ENCODE data around the gene UBR4. TPM values are rescaled to one million over a fixed set of nuclear protein-coding genes. Genes with fewer than 3 reads are reported as not detected.

The UBR4 gene
- total and polyA plus RNA-seq, 2 experiments from 2014 or later: 140 to 175 TPM

GRCh38 chr1:19160831-19161230 is 49.2 kb downstream of the UBR4 start:
- no peak overlapping the region for H3K4me3 ChIP-seq
- no peak overlapping the region for H3K4me2 ChIP-seq
- H4K20me1 ChIP-seq (ENCODE audit: insufficient read depth, poor library complexity, severe bottlenecking): no peaks in the 10 kb centered on the region
- no peaks in the 10 kb centered on the region for H3K9me3 ChIP-seq (ENCODE audit: low read depth)
- no peaks in the 10 kb centered on the region for H3K9me2 ChIP-seq (replicated peaks; ENCODE audit: insufficient read depth)
- no peak for DNase-seq (ENCODE audit: low spot score)
- H2AFZ ChIP-seq: no peak overlapping the region
- peaks cover 8% of the 10 kb centered on the region for H3K36me3 ChIP-seq (replicated peaks; ENCODE audit: insufficient read depth, low read depth)
- no peaks in the 10 kb centered on the region for H3K27me3 ChIP-seq
- H3K27ac ChIP-seq: no peak overlapping the region
- H3K4me1 ChIP-seq (ENCODE audit: insufficient read depth): no peaks in the 10 kb centered on the region
- H3K79me2 ChIP-seq: peaks cover 5% of the 10 kb centered on the region
- WGBS (ENCODE audit: low lambda C conversion rate, missing lambda C conversion rate): 96% methylated on average over 7 of the region's 7 CpGs
- TF ChIP-seq CTCF (IDR thresholded peaks at IDR 0.05; ENCODE audit: poor library complexity): no peak
- no peak for TF ChIP-seq EZH2phosphoT487 (IDR thresholded peaks at IDR 0.05; ENCODE audit: low read depth, severe bottlenecking, unreplicated experiment)
- no peak for TF ChIP-seq EZH2 (IDR thresholded peaks at IDR 0.05; ENCODE audit: borderline replicate concordance)

- Histone ChIP-seq H4K20me1 (ENCODE audit: insufficient read depth, poor library complexity, severe bottlenecking) (peaks cover 2% of the 10 kb centered on the region), H2AFZ (no peak overlapping the region), H3K4me2 (no peak overlapping the region), H3K4me3 (no peak overlapping the region), H3K4me1 (ENCODE audit: insufficient read depth) (no peaks in the 10 kb centered on the region), H3K79me2 (no peaks in the 10 kb centered on the region), H3K27me3 (no peaks in the 10 kb centered on the region), H3K36me3 (replicated peaks; ENCODE audit: insufficient read depth, low read depth) (peaks cover 5% of the 10 kb centered on the region), H3K9me3 (ENCODE audit: low read depth) (no peaks in the 10 kb centered on the region), H3K27ac (no peak overlapping the region), H3K9me2 (replicated peaks; ENCODE audit: insufficient read depth) (no peaks in the 10 kb centered on the region)
- TF ChIP-seq CTCF (IDR thresholded peaks at IDR 0.05; ENCODE audit: poor library complexity) (no peak), EZH2 (IDR thresholded peaks at IDR 0.05; ENCODE audit: borderline replicate concordance) (no peak), EZH2phosphoT487 (IDR thresholded peaks at IDR 0.05; ENCODE audit: low read depth, severe bottlenecking, unreplicated experiment) (no peak)
- no peak for DNase-seq (ENCODE audit: low spot score)
- 97% methylated on average over 8 of the region's 8 CpGs for WGBS (ENCODE audit: low lambda C conversion rate, missing lambda C conversion rate)
Observed at GRCh38 chr1:19157653-19158052, 52.4 kb downstream of the UBR4 start.

GRCh38 chr1:19156676-19157075 is 53.4 kb downstream of the UBR4 start:
- WGBS (ENCODE audit: low lambda C conversion rate, missing lambda C conversion rate): 89% methylated on average over 5 of the region's 5 CpGs
- no peak for TF ChIP-seq EZH2phosphoT487 (IDR thresholded peaks at IDR 0.05; ENCODE audit: low read depth, severe bottlenecking, unreplicated experiment)
- no peak for TF ChIP-seq CTCF (IDR thresholded peaks at IDR 0.05; ENCODE audit: poor library complexity)
- TF ChIP-seq EZH2 (IDR thresholded peaks at IDR 0.05; ENCODE audit: borderline replicate concordance): no peak
- Histone ChIP-seq H3K4me1 (ENCODE audit: insufficient read depth) (no peaks in the 10 kb centered on the region), H3K4me2 (no peak overlapping the region), H3K4me3 (no peak overlapping the region), H4K20me1 (ENCODE audit: insufficient read depth, poor library complexity, severe bottlenecking) (peaks cover 2% of the 10 kb centered on the region), H3K79me2 (no peaks in the 10 kb centered on the region), H3K27ac (no peak overlapping the region), H3K9me2 (replicated peaks; ENCODE audit: insufficient read depth) (no peaks in the 10 kb centered on the region), H3K36me3 (replicated peaks; ENCODE audit: insufficient read depth, low read depth) (peaks cover 5% of the 10 kb centered on the region), H3K27me3 (no peaks in the 10 kb centered on the region), H2AFZ (no peak overlapping the region), H3K9me3 (ENCODE audit: low read depth) (no peaks in the 10 kb centered on the region)
- no peak for DNase-seq (ENCODE audit: low spot score)

GRCh38 chr1:19154876-19155275 is 55.2 kb downstream of the UBR4 start:
- Histone ChIP-seq H3K4me2 (no peak overlapping the region), H4K20me1 (ENCODE audit: insufficient read depth, poor library complexity, severe bottlenecking) (peaks cover 2% of the 10 kb centered on the region), H2AFZ (no peak overlapping the region), H3K36me3 (replicated peaks; ENCODE audit: insufficient read depth, low read depth) (peaks cover 5% of the 10 kb centered on the region), H3K4me3 (no peak overlapping the region), H3K9me2 (replicated peaks; ENCODE audit: insufficient read depth) (no peaks in the 10 kb centered on the region), H3K4me1 (ENCODE audit: insufficient read depth) (no peaks in the 10 kb centered on the region), H3K9me3 (ENCODE audit: low read depth) (no peaks in the 10 kb centered on the region), H3K27ac (no peak overlapping the region), H3K27me3 (no peaks in the 10 kb centered on the region), H3K79me2 (no peaks in the 10 kb centered on the region)
- DNase-seq (ENCODE audit: low spot score): no peak
- whole genome bisulfite sequencing (ENCODE audit: low lambda C conversion rate, missing lambda C conversion rate): 97% methylated on average over 7 of the region's 7 CpGs
- TF ChIP-seq EZH2 (IDR thresholded peaks at IDR 0.05; ENCODE audit: borderline replicate concordance) (no peak), EZH2phosphoT487 (IDR thresholded peaks at IDR 0.05; ENCODE audit: low read depth, severe bottlenecking, unreplicated experiment) (no peak), CTCF (IDR thresholded peaks at IDR 0.05; ENCODE audit: poor library complexity) (no peak)
